Measurements from ENCODE around the gene RAB37.

RAB37 gene

DNA sequence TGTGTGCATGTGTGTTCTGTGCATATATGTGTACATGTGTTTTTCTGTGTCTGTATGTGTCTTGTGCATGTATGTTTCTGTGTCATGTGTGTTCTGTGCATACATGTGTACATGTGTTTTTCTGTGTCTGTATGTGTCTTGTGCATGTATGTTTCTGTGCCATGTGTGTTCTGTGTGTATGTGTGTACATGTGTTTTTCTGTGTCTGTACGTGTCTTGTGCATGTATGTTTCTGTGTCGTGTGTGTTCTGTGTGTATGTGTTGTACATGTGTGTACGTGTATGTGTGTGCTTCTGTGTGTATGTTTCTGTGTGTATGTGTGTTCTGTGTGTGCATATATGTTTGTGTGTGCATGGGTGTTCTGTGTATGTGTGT lies 8.4 kb upstream of the RAB37 start:
- no peak for DNase-seq
- H3K27ac ChIP-seq, result no peak overlapping the region
- H3K36me3 ChIP-seq (replicated peaks), result no peaks in the 10 kb centered on the region
- TF ChIP-seq, protein P1, sequence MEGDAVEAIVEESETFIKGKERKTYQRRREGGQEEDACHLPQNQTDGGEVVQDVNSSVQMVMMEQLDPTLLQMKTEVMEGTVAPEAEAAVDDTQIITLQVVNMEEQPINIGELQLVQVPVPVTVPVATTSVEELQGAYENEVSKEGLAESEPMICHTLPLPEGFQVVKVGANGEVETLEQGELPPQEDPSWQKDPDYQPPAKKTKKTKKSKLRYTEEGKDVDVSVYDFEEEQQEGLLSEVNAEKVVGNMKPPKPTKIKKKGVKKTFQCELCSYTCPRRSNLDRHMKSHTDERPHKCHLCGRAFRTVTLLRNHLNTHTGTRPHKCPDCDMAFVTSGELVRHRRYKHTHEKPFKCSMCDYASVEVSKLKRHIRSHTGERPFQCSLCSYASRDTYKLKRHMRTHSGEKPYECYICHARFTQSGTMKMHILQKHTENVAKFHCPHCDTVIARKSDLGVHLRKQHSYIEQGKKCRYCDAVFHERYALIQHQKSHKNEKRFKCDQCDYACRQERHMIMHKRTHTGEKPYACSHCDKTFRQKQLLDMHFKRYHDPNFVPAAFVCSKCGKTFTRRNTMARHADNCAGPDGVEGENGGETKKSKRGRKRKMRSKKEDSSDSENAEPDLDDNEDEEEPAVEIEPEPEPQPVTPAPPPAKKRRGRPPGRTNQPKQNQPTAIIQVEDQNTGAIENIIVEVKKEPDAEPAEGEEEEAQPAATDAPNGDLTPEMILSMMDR (IDR thresholded peaks at IDR 0.05; ENCODE audit: low read depth, low read length, missing control alignments), result no peak
- no peaks in the 10 kb centered on the region for H3K27me3 ChIP-seq (replicated peaks)
- H3K4me3 ChIP-seq (ENCODE audit: low read depth, low read length), result no peak overlapping the region
- in situ Hi-C loops (cut with HindIII; ENCODE audit: low pct_ligation_motif_present, low sequenced_read_pairs), result no loop called here

DNA sequence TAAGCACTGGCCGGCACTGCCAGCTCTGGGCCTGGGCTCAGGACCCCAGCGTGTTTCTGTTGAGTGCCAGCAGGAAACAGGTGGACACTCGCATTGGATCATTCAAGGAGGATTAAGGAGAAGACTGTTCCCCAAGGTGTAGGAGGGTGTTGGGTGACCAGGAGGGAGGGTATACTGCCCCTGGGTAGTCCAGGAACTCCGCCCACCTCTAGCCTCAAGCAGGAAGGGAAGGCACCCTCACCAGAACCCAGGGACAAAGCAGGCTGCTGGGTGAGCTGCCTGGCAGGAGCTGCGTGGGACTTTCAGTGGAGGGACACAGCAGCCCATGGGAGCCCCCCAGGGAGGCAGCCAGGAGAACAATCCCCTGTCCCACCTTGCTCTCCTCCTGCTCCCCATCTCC lies 7.7 kb upstream of the RAB37 start:
- in situ Hi-C loops (cut with HindIII; ENCODE audit: low pct_ligation_motif_present, low sequenced_read_pairs), result no loop called here
- DNase-seq, result no peak
- no peaks in the 10 kb centered on the region for H3K27me3 ChIP-seq (replicated peaks)
- H3K27ac ChIP-seq, result no peak overlapping the region
- H3K36me3 ChIP-seq (replicated peaks), result no peaks in the 10 kb centered on the region
- TF ChIP-seq, protein P1 (IDR thresholded peaks at IDR 0.05; ENCODE audit: low read depth, low read length, missing control alignments), result no peak
- H3K4me3 ChIP-seq (ENCODE audit: low read depth, low read length), result no peak overlapping the region

DNA sequence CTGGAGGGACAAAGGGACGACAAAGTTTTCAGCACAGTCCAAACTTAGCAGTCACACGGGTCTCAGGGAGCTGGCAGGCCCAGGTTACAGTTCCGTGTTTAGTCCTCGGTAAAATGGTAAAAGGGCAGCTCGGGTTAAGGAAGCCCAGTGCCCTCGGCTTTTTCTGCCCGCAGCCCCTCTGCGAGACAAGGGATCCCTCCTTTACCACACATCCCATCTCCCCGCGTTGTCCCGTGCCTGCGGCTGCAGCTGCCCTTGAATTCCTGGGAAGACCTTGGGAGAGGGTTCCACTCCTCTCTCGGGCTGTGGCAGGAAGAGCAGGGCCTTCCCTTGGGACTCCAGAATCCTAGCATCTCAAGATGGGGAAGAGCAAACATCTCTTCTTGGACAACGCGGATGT lies 7.2 kb upstream of the RAB37 start:
- DNase-seq, result no peak
- TF ChIP-seq, protein P1 (IDR thresholded peaks at IDR 0.05; ENCODE audit: low read depth, low read length, missing control alignments), result no peak
- Histone ChIP-seq H3K27me3 (replicated peaks) (peaks cover 3% of the 10 kb centered on the region), H3K27ac (no peak overlapping the region), H3K4me3 (ENCODE audit: low read depth, low read length) (no peak overlapping the region), H3K36me3 (replicated peaks) (no peaks in the 10 kb centered on the region)
- in situ Hi-C loops (cut with HindIII; ENCODE audit: low pct_ligation_motif_present, low sequenced_read_pairs), result no loop called here

DNA sequence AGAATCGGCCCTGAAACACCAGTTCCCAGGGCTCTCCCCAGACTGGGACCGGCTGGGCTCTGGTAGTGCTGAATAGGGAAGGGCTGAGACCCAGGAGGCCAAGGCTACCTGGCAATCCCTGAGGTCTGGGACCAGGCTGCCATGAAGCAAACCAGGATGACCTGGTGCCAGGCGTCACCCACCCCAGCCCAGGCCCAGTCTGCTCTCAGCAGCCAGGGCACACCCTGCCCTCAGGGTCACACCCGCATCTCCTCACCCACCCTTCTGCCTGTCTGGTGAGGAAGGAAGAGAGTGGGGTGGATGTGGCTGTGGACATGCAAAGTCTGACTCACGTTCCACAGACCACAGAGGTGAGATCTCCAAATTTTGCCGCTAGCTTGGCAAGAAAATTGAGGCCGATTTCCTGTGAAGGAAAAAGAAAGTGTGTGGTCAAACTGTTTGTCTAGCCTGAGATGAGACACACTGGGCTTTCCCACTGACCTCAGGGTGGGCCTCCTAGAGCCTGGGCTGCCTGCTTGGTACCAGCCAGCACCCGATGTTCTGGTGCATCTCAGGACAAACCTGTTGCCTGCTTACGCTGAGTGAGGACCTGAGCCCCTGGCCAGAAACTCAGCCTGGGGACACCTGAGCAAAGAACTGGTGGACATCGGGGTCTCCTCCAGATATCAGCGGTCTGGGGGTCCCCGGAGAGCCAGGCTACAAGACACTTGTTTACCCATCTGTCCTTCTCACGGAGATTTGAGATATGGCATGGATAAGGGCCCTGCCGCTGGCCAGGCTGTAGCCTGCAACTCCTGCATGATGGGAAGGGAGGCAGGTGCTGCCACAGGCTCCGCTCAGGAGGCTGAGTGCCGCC lies 6.3 kb upstream of the RAB37 start:
- H3K36me3 ChIP-seq (replicated peaks), result no peaks in the 10 kb centered on the region
- TF ChIP-seq, protein P1 (IDR thresholded peaks at IDR 0.05; ENCODE audit: low read depth, low read length, missing control alignments), result no peak
- no peak overlapping the region for H3K4me3 ChIP-seq (ENCODE audit: low read depth, low read length)
- in situ Hi-C loops (cut with HindIII; ENCODE audit: low pct_ligation_motif_present, low sequenced_read_pairs), result no loop called here
- peaks cover 3% of the 10 kb centered on the region for H3K27me3 ChIP-seq (replicated peaks)
- no peak overlapping the region for H3K27ac ChIP-seq
- no peak for DNase-seq

DNA sequence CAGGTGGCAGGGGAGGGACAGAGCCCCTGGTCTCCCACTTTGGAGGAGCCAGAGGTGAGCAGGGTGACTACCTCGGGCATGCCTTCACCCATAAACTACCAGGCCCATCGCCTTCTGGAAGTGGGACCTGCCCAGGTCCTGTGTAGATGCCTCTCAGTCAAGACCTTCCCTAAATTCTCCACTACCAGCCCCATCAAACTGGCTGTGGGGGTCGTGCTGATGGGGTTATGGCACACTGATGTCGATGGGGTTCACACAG lies 5.8 kb upstream of the RAB37 start:
- no peak overlapping the region for H3K4me3 ChIP-seq (ENCODE audit: low read depth, low read length)
- H3K36me3 ChIP-seq (replicated peaks), result no peaks in the 10 kb centered on the region
- DNase-seq, result no peak
- peaks cover 5% of the 10 kb centered on the region for H3K27me3 ChIP-seq (replicated peaks)
- TF ChIP-seq, protein P1 (IDR thresholded peaks at IDR 0.05; ENCODE audit: low read depth, low read length, missing control alignments), result no peak
- in situ Hi-C loops (cut with HindIII; ENCODE audit: low pct_ligation_motif_present, low sequenced_read_pairs), result no loop called here
- H3K27ac ChIP-seq, result no peak overlapping the region
